Measurements from ENCODE around the gene MAFB. TPM values are rescaled to one million over a fixed set of nuclear protein-coding genes. Genes with fewer than 3 reads are reported as not detected.

The MAFB gene
- total RNA-seq, 1 experiment from 2014 or later, result 0.85 TPM

GRCh38 chr20:40704828-40705227, 15.8 kb upstream of the MAFB start:
- Histone ChIP-seq H3K27ac (ENCODE audit: insufficient read length, low read depth, low read length) (no peak overlapping the region), H2BK20ac (ENCODE audit: low read depth, low read length, poor library complexity, severe bottlenecking) (no peak overlapping the region), H3T11ph (ENCODE audit: low read length) (no peak overlapping the region), H3K27me3 (ENCODE audit: insufficient read depth, low read length) (no peaks in the 10 kb centered on the region), H3K9me3 (ENCODE audit: control insufficient read depth, low read depth, low read length) (no peaks in the 10 kb centered on the region), H2BK15ac (ENCODE audit: low read depth, low read length) (no peak overlapping the region), H2BK5ac (ENCODE audit: insufficient read length, low read length) (no peak overlapping the region), H2BK12ac (ENCODE audit: insufficient read length, low read depth, low read length) (no peak overlapping the region), H3K4me2 (ENCODE audit: insufficient read depth, insufficient read length, low read length) (no peak overlapping the region), H2AK5ac (ENCODE audit: insufficient read length, low read length) (no peak overlapping the region), H3K14ac (ENCODE audit: insufficient read depth, low read length) (no peak overlapping the region; the same call in 1 of the 2 replicates), H3K79me1 (ENCODE audit: insufficient read depth, low read depth, low read length, poor library complexity, severe bottlenecking) (no peaks in the 10 kb centered on the region), H2AFZ (ENCODE audit: low read length) (no peak overlapping the region), H2BK120ac (ENCODE audit: low read depth, low read length, poor library complexity, severe bottlenecking) (no peak overlapping the region), H4K20me1 (ENCODE audit: control insufficient read depth, insufficient read depth, insufficient read length) (no peaks in the 10 kb centered on the region), H4K8ac (replicated peaks; ENCODE audit: insufficient read length, low read depth, low read length) (no peak overlapping the region), H3K18ac (ENCODE audit: insufficient read length, low read depth, low read length) (no peak overlapping the region), H3K23ac (ENCODE audit: insufficient read length, low read depth, low read length) (no peak overlapping the region), H4K5ac (ENCODE audit: insufficient read length, low read depth, low read length) (no peak overlapping the region), H4K91ac (ENCODE audit: insufficient read length, low read depth, low read length) (no peak overlapping the region), H3K4ac (ENCODE audit: low read depth, low read length) (no peak overlapping the region), H3K4me1 (ENCODE audit: insufficient read depth, low read length) (no peaks in the 10 kb centered on the region), H3K56ac (ENCODE audit: insufficient read length, low read depth, low read length) (no peak overlapping the region), H3K9ac (ENCODE audit: extremely low read depth, insufficient read length, low read length) (no peak overlapping the region), H3K79me2 (ENCODE audit: insufficient read depth, low read length) (no peaks in the 10 kb centered on the region), H3K23me2 (ENCODE audit: insufficient read length, low read depth, low read length, poor library complexity, severe bottlenecking) (no peaks in the 10 kb centered on the region)
- no peak for DNase-seq
- peaks cover 23% of the 10 kb centered on the region for H3K27me3 Mint-ChIP-seq (ENCODE audit: low read depth)
- H3K9me3 Mint-ChIP-seq, result peaks cover 3 to 9% of the 10 kb centered on the region in 2 experiments; a peak in 4 of 5 replicates
- H3K4me1 Mint-ChIP-seq, result peaks cover 7 to 12% of the 10 kb centered on the region in 2 experiments
- no CpG with 5 or more reads among the region's 4 CpGs for WGBS (ENCODE audit: extremely low coverage, insufficient read length, low lambda C conversion rate)
- no peak for TF ChIP-seq CTCF (conservative IDR thresholded peaks at IDR 0.05)
- peaks cover 0 to 5% (median 0%) of the 10 kb centered on the region in 3 experiments; a peak in 3 of 7 replicates for H3K36me3 Mint-ChIP-seq (ENCODE audit: insufficient read depth in 1 of 3, low read depth in 3 of 3)
- no peak overlapping the region for H3K4me3 Mint-ChIP-seq
- no peak overlapping the region for H3K27ac Mint-ChIP-seq
